ACHN (cell line): ENCODE data around the gene UBE2E3.
A peak's percentile ranks its signal among the peaks of the same experiment; 100 is the strongest.

Source experiments
- DNase-seq: peaks from one replicate; pipeline ENCODE4 v3.0.0-alpha.2; 2015
- in situ Hi-C: cut with HindIII; loops from 2 replicates; pipeline ENCODE4 v1.10.0; 2017; ENCODE audit warnings: low sequenced_read_pairs, low pct_ligation_motif_present, low pct_unique_long_range_greater_than_20kb

The UBE2E3 gene

DNA sequence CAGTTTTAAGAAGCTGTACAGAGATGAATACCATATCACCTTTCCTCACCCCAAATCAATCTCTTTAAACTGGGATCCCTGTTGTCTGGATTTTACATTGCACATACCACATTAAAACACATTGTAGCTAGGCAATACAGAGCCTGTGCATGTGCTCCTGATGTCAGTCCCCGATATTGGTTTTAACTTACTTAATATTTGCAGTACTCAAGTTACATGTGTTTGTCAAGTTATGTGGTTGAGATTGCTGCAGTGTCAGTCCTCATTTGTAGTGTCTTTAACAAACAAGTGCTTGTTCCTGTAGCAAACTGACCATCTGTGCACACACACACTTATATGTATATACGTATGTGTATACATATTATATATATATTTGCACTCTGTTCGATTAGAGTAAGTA is 10.4 kb upstream of the UBE2E3 start:
- DNase-seq, result no peak
- in situ Hi-C loops, result no loop called here

GRCh38 chr2:180971811-180972210 is 8.6 kb upstream of the UBE2E3 start:
- DNase-seq, result no peak
- in situ Hi-C loops, result no loop called here

DNA sequence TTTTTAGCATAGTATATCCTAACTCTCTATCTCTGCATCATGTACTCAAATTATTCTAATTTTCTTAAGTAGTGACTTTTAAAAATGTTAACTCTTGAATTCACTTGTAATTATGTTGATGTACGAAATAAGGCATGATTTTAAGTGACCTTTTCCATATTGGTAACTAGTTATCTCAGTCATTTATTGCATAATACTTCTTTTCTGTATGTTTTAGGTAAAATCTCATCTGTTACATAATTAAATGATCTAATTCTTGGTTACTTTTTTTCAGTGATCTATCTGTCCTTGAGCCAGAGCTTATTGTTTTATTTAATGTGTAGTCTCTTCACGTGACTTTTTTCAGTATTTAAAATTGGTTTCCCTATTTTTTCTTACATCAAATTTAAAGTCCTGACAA is 4.8 kb upstream of the UBE2E3 start:
- no peak for DNase-seq
- in situ Hi-C loops, result no loop called here

DNA sequence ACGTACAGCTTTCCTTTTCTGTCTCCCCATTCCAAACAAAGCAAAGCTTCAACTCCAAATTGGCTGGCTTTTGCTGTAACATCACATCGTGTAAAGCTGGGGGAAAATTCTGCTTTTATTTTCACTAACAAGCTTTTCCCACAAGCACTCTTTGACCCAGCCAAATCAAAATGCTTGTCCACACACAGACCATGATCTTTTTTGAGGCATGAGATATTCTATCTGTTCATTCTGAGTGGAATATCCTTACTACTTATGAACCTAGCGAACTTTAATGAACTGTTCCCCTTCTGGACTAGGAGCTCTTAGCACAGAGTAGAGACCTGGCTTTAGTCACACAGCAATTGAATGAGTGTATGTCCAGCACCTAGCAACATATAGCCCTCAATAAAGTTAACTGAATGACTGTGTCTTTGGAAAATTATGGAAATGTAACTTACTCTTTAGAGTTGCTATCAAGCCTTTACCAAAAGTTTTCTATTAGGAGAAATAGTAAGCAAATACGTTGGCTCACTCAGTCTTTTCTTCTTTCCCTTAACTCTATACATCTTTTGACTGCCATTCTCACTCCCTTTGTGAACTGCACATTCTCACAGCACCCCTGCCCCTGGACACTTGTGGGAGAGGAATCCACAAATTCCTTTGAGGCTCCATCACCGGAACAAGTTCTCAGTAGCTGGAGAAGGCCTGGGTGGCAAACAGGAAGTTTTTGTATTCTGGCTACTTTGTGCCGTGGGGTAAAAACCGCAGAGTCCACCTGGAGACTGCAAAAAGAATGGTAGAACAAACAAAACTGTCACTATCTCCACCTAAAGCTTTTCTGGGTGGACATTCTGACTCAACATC is 1.3 kb upstream of the UBE2E3 start:
- peak; percentile 57 for DNase-seq

GRCh38 chr2:180979749-180980105 is 678 bp upstream of the UBE2E3 start:
- no peak for DNase-seq
- in situ Hi-C loops, result no loop called here

More for the DNA sequence above, 1.3 kb upstream of the UBE2E3 start:
- in situ Hi-C loops, result no loop called here

GRCh38 chr2:180980943-180981911 is 822 bp downstream of the UBE2E3 start:
- in situ Hi-C loops, result no loop called here
- peak; percentile 44 for DNase-seq

DNA sequence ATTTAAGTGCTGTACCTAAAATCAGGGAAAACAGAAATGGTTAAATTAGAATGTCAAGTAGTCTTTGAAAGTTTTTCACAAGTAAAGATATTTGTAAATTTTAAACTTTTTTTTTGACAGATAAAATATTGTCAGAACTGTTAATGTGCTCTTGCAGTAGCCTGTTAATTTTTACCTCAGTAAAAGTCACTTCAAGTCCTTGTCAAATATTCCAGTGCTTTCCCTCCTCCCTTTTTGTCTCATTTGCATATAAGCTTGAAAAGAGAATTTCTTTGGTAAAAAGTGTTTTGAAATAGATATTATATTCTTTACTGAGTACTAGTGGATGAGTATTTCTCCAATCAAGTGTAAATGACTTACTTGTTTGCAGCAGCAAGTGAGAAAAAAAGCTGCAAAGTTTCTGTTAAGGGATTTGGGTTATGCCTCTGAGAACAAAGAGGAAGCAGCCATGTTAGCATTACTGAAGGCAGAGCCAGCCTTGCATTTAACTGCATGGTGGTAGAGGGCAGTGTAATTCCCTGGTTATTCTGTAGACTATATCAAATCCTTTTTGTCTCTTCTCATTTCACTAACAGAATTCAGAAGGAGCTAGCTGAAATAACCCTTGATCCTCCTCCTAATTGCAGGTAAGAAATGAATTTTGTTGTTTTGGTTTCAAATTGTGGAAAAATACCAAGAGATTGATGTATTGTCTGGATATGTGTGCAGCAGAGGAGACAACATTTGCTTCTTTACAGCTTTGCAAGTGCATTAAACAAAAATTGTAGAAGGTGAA is 3.2 kb downstream of the UBE2E3 start:
- in situ Hi-C loops, result no loop called here
- peak; percentile 75 for DNase-seq

DNA sequence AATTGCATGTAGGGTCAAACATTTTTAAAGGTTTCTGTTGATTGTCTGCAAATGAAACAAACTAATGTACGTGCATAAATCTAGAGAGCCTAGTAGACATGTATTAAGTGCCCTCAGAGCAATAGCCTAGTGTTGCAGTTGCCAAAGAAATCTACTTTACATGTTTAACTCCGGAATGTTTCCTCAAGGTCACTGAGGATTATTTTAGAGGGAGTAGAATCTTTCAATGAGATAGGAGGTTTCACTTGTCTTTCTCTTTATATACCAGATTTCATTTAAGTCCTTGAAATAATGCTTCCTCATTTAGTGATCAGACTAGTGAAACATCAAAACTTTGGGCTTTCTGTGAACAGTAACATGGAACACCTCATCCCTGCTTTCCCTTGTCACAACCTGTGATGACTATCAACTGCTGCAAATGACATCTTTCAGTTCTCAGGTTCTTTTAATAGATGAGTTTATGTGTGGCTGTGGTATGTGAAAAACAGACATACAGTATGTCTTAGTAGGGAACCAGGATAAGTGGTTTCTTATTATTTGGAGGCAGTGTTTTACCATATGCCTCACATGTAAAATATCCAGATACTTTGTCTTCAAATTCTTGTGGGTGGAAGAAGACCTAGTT is 5.5 kb downstream of the UBE2E3 start:
- DNase-seq, result no peak
- in situ Hi-C loops, result no loop called here

DNA sequence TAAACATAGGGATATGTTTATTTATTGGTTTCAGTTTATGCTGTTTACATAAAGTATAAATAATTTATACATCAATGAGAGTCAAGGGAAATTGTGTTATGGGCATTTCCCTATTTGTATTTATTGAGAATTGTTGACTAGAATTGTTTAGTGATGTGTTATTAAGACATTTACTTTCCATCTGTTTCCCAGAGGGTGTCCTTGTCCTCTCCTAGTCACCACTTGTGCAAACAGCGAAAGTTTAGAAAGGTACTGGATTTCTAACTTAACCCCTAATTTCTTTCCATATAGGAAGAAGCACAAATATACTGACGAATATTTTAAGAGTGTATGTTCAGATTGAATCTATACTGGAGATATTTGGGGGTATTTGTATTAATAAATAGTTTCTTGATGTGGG is 6.7 kb downstream of the UBE2E3 start:
- in situ Hi-C loops, result no loop called here
- no peak for DNase-seq

DNA sequence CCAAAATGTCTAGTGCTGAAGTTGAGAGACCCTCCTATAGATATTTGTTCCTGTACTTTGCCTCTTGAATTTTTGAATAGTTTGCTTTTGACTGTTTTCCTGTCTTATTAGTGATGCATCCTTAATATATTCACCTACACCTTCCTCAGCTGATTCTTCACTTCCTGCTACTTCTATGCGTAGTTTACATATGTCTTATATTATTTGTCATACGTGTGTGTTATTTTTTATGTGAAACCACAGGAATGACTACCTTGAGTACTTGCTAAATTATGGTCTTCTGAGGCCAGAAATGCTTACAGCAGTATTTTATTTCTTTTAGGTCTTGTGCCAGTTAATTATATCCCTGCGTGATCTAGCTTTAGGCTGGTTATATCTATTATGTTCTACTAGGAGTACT is 9.9 kb downstream of the UBE2E3 start:
- in situ Hi-C loops, result no loop called here
- no peak for DNase-seq

DNA sequence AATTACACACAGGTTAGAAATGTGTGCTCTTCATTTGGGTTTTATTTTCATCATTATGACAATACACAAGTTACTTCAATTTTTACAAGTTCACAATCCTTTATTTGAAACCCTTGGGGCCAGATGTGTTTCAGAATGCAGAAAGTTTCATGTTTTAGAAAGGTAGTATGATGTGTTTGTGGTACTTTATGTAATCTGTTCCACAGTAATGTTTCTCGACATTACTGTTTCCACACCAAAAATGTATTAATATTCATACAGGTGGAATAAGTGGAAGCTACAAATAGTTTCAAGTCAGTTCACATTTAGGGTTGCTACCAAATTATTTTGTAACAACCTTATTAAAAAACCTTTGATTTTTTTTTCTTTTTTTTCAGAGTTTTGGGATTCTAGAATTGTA is 10.4 kb downstream of the UBE2E3 start:
- in situ Hi-C loops, result no loop called here
- no peak for DNase-seq

GRCh38 chr2:180991361-180991760 is 11.0 kb downstream of the UBE2E3 start:
- DNase-seq, result no peak
- in situ Hi-C loops, result no loop called here

GRCh38 chr2:180991820-180992219 is 11.4 kb downstream of the UBE2E3 start:
- DNase-seq, result no peak
- in situ Hi-C loops, result no loop called here

DNA sequence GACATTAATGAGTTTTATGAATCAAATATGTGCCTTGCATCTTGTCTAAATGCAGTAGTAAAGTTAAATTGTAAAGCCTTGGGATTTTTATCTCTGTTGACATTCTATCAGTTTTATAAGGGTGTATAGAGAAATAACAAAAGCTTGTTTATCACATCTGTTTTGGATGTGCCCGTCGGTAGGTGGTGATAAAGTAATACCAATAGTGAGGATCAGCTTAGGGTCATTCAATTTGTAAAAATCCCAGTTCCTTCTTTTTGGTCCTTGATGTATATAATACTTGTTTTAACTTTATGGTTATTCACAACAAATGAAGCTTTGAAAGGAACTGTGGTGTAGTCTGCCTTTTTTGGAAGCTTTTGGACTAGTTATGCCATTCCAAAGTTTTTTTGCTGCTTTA is 12.6 kb downstream of the UBE2E3 start:
- no peak for DNase-seq
- in situ Hi-C loops, result no loop called here

DNA sequence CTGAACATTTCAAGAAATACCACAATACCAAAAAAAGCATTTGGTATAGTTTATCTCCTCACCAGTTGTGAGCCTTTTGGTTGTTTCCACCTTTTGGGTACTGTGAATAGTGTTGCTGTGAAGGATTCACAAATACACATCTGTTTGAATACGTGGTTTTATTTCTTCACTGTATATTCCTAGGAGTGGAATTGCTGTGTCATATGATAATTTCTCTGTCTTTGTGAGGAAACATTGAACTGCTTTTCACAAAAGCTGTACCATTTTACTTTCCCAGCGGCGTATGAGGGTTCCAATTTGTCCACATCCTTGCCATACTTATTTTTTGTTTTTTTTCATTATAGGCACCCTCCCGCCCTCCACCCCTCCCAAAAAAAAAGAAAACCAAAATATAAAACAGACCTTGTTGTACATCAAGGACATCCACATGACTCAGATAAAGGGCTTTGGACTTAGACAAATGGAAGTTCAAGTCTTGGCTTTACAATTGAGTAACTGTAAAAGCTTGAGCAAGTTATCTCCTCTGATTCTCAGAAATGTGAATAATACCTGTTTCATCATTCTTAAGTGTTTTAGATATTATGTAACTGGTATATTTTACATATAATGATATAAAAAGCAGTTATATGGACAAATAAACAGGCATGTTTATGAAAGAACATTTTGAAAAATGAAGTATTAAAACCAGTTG is 19.0 kb downstream of the UBE2E3 start:
- no peak for DNase-seq
- in situ Hi-C loops, result no loop called here

- no peak for DNase-seq
Observed at GRCh38 chr2:181004647-181005325, 24.4 kb downstream of the UBE2E3 start.

DNA sequence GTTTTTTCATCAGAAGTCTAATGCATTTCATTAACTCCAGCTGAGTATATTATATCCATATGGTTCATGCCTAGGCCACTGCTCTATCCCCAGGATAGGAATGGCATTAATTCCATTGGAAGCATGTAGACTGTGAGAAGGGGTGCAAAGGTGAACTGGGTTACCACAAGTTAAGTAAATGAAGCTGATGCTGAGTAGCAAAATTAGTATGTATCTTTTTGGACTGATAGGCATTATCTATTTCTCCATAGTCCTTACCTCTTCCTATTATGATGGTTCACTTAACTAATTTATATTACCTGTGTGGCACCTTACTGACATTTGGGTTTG is 24.9 kb downstream of the UBE2E3 start:
- in situ Hi-C loops, result no loop called here
- DNase-seq, result no peak

More at GRCh38 chr2:181004647-181005325, 24.4 kb downstream of the UBE2E3 start:
- in situ Hi-C loops, result no loop called here

- in situ Hi-C loops, result no loop called here
- no peak for DNase-seq
Observed at GRCh38 chr2:181005809-181006208, 25.4 kb downstream of the UBE2E3 start.
